Brain pericyte (primary cell): ENCODE measurements around the gene MFSD2B.

Source experiments
- DNase-seq: peaks from one replicate; pipeline ENCODE4 v3.0.0-alpha.2; 2012; ENCODE audit warnings: low read depth, low spot score

Gene MFSD2B

DNA sequence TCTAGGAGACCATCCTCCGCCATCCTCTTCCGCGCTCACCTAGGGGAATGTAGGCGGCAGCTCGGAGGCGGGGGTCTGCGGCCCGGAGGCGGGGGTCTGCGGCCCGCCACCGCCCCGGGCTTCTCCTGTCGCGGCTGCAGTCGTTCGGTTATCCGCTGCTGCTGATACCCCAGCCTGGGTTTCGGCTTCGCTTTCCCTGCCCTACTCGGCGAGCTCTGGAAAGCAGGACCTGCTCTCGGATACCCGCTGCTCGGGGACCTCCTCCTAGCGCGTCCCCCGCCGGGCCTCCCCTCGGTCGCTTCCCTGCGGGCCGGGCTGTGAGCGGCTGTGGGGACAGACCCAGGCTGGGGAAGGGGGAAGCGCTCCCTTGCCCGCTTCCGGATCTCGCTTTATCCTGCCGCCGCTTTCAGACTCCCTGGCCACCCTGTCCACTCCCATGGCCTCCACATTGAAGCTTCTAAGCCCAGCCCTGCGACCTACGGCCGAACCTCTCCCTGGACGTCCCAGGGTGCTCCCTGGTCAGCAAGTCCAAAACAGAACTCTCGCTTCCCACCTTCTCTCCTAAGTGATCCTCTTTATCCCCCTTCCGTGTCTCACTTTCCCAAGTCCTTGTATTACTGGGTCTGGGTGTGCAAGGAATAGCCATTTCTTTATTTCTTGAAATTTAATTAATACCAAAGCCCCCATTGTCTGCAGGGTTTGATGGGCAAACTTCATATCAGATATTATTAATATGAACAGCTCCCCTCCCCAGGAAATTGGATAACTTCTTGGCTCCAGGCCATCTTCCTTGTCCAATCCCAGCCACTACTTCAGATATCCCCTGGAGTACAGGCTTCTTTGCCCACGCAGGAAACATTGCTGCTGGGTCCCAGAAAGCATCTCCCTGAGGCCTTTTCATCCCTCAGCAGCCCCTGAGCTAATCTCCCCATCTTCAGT lies 40.4 kb downstream of the MFSD2B start:
- no peak for DNase-seq

DNA sequence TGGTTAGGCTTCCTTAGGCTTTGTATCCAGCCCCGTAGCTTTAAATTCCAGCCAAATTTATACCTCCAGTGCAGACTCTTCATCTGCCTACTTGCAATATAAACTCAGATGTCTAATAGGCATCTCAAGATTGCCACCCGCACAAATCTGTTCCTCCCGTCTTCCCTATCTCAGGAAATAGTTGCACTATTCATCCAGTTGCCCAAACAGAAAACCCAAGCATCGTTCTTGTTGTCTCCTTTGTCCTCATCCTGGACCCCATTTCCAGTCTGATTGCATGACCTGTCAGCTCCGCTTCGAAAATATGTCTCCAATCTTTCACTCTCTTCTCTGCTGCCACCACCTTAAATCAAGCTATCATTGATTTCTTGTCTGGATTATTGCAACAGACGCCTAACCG lies 41.9 kb downstream of the MFSD2B start:
- no peak for DNase-seq

DNA sequence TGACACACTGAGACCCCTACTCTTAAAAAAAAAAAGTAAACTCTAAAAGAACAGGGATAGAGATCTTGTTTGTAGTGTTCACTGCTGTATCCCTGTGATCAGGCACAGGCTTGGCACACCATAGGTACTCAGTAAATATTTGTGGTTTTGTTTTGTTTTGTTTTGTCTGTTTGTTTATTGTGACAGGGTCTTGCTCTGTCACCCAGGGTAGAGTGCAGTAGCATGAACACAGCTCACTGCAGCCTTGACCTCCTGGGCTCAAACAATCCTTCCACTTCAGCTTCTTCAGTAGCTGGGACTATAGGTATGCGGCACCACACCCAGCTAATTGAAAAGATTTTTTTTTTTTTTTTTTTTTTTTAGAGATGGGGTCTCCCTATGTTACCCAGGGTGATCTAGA lies 43.1 kb downstream of the MFSD2B start:
- no peak for DNase-seq

GRCh38 chr2:24054366-24055010 lies 44.6 kb downstream of the MFSD2B start:
- no peak for DNase-seq

- DNase-seq = no peak
These were observed 45.9 kb downstream of the MFSD2B start for GRCh38 chr2:24055750-24056149.

DNA sequence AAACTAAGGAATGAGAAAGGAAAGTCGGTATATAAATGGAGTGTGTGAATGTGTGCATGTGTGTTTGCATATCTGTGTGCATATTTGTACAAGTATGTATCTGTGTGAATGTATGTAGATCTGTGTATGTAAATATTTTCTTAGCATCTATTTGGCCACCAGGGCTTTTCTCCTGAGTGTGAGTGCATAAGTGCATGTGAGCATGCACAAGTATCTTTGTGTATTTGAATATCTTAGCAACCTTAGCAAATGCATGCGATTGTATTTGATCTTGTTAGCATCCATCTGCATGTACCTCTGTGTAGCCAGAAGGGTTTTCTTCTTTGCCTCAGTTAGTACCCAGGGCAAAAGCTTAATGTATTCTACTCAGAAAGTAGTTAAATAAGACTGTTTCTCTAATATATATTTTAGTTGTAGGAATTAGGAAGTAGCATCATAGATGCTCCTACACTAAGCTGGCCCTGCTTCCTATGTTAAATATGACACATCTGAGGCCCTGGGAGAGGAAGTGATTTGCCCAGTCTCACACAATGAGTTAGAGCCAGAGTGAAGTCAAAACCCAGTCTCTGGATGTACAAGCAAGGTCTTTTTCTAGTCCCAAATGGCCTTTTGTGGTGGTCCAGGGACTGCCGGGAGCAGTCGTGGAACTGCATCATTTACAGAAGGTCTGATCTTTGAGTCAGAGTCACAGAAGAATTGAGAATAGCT lies 48.8 kb downstream of the MFSD2B start:
- no peak for DNase-seq

DNA sequence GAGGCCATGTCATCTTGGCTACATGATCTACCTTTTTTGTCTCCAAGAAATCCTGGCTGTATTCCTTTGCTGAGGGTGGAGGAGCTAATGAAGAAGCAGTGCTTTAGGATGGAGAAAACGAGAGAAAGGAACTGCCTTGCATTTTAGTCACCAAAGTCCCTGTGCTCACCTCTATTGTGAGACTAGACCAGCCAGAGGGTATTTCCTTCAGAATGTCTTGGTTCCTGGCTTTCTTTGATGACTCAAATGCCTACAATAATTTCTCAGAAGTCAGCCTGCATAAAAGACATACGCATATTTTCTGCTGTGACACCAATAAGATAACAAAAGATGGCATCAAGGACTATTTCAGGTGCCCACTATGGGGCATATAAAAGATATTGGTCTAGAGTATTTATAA lies 55.5 kb downstream of the MFSD2B start:
- DNase-seq = no peak

GRCh38 chr2:24072259-24072658 lies 62.4 kb downstream of the MFSD2B start:
- no peak for DNase-seq

DNA sequence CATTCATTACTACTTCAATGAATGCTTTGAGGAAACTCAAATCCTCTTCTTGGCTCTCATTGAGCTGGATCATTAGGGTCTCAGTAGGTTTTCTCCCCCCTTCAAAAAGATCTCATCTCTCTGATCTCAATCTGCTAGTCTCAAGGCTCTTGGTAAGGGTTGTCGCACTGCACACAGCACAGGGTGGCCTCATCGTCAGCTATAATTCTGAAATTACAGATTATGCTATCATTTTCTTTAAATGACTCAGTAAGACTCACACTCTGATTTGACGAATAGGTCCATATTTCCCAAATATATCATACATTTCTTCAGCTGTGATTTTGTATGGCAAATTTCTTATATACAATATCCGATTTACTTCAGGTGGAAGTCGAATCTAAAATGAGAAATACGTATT lies 63.9 kb downstream of the MFSD2B start:
- DNase-seq = no peak

- DNase-seq = no peak
These were observed 65.4 kb downstream of the MFSD2B start for GRCh38 chr2:24075259-24075658.
